GM21367 (cell line): ENCODE results near the gene BRD2.

Experiments used
- ATAC-seq: cut with Tn5 transposase; IDR thresholded peaks from one replicate; pipeline ENCODE4 v1.9.1; 2021; ENCODE audit not compliant: unreplicated experiment

BRD2 gene

GRCh38 chr6:32984622-32985389, 16.4 kb downstream of the BRD2 start:
- peak; percentile 52 for ATAC-seq

GRCh38 chr6:32989368-32989767, 21.0 kb downstream of the BRD2 start:
- no peak for ATAC-seq

- no peak for ATAC-seq
These were observed 23.6 kb downstream of the BRD2 start for GRCh38 chr6:32991972-32992371.

GRCh38 chr6:32993363-32993973, 25.1 kb downstream of the BRD2 start:
- no peak for ATAC-seq

GRCh38 chr6:32995448-32995847, 27.1 kb downstream of the BRD2 start:
- ATAC-seq: no peak

- ATAC-seq: no peak
These were observed 31.7 kb downstream of the BRD2 start for GRCh38 chr6:33000055-33000454.

- ATAC-seq: no peak
These were observed 33.3 kb downstream of the BRD2 start for GRCh38 chr6:33001685-33002084.

GRCh38 chr6:33004940-33005339, 36.5 kb downstream of the BRD2 start:
- no peak for ATAC-seq

- no peak for ATAC-seq
These were observed 39.5 kb downstream of the BRD2 start for GRCh38 chr6:33007831-33008400.

- ATAC-seq: peak; percentile 57
These were observed 40.8 kb downstream of the BRD2 start, which contains the start of gene HLA-DOA for GRCh38 chr6:33008944-33009861. TSS of gene HLA-DOA (minus strand) at chr6:33009591.

- no peak for ATAC-seq
These were observed 42.0 kb downstream of the BRD2 start for GRCh38 chr6:33010356-33010755.

GRCh38 chr6:33013608-33014007, 45.2 kb downstream of the BRD2 start:
- ATAC-seq: no peak

GRCh38 chr6:33014841-33015634, 46.6 kb downstream of the BRD2 start:
- ATAC-seq: no peak

GRCh38 chr6:33015798-33016197, 47.4 kb downstream of the BRD2 start:
- no peak for ATAC-seq

GRCh38 chr6:33017018-33017417, 48.6 kb downstream of the BRD2 start:
- ATAC-seq: no peak

GRCh38 chr6:33017694-33018353, 49.4 kb downstream of the BRD2 start:
- no peak for ATAC-seq

GRCh38 chr6:33018418-33018817, 50.0 kb downstream of the BRD2 start:
- no peak for ATAC-seq

- ATAC-seq: peak; percentile 51
These were observed 50.5 kb downstream of the BRD2 start for GRCh38 chr6:33018904-33019303.

- no peak for ATAC-seq
These were observed 51.0 kb downstream of the BRD2 start for GRCh38 chr6:33019372-33019771.

- ATAC-seq: no peak
These were observed 53.5 kb downstream of the BRD2 start for GRCh38 chr6:33021917-33022316.
